Loucy (cell line): Measurements from ENCODE around the gene ZNF524.

Source experiments
- H2AFZ ChIP-seq: fragments of 200-600 bp; sonication (generic); 2 replicates; pipeline ENCODE4 v1.6.0; 2016; ENCODE audit warnings: antibody characterized with exemption, mild to moderate bottlenecking, low read length, moderate library complexity
- H3F3A ChIP-seq: fragments of 200-600 bp; 2 replicates; pipeline ENCODE4 v1.6.0; 2016; ENCODE audit warnings: antibody characterized with exemption, low read depth, mild to moderate bottlenecking
- H3K27me3 ChIP-seq: fragments of 200-600 bp; sonication (generic); 2 replicates; pipeline ENCODE4 v1.6.1; 2014; ENCODE audit warnings: low read length, mild to moderate bottlenecking; ENCODE audit not compliant: insufficient read depth, poor library complexity, severe bottlenecking
- H3K36me3 ChIP-seq: fragments of 200-600 bp; sonication (generic); 2 replicates; pipeline ENCODE4 v1.6.1; 2016; ENCODE audit warnings: low read length; ENCODE audit not compliant: insufficient read depth
- H3K4me1 ChIP-seq: fragments of 200-600 bp; sonication (generic); 2 replicates; pipeline ENCODE4 v1.5.1; 2014; ENCODE audit warnings: low read length, mild to moderate bottlenecking; ENCODE audit not compliant: insufficient read depth, poor library complexity, severe bottlenecking
- H3K4me2 ChIP-seq: fragments of 200-600 bp; sonication (generic); 2 replicates; pipeline ENCODE4 v1.6.0; 2014; ENCODE audit warnings: antibody characterized with exemption, low read length, low read depth, mild to moderate bottlenecking; ENCODE audit not compliant: poor library complexity, severe bottlenecking
- H3K4me3 ChIP-seq: fragments of 200-600 bp; sonication (generic); 2 replicates; pipeline ENCODE4 v1.5.1; 2014; ENCODE audit warnings: low read length, mild to moderate bottlenecking, mixed read lengths; ENCODE audit not compliant: poor library complexity, severe bottlenecking
- H3K79me2 ChIP-seq: fragments of 200-600 bp; sonication (generic); 2 replicates; pipeline ENCODE4 v1.6.1; 2014; ENCODE audit warnings: low read length; ENCODE audit not compliant: insufficient read depth
- H3K9ac ChIP-seq: fragments of 200-600 bp; sonication (generic); 2 replicates; pipeline ENCODE4 v1.6.0; 2014; ENCODE audit warnings: mild to moderate bottlenecking, low read depth, low read length, moderate library complexity; ENCODE audit not compliant: poor library complexity, severe bottlenecking
- H3K9me2 ChIP-seq: fragments of 200-600 bp; sonication (generic); replicated peaks from 2 replicates; pipeline ENCODE4 v1.6.1; 2016; ENCODE audit warnings: low read depth, low read length, mixed read lengths
- H3K9me3 ChIP-seq: fragments of 200-600 bp; sonication (generic); 2 replicates; pipeline ENCODE4 v1.6.1; 2014; ENCODE audit warnings: mild to moderate bottlenecking, antibody characterized with exemption, low read length, low read depth; ENCODE audit not compliant: insufficient read depth
- H4K20me1 ChIP-seq: fragments of 200-600 bp; sonication (generic); 2 replicates; pipeline ENCODE4 v1.6.0; 2014; ENCODE audit warnings: antibody characterized with exemption, low read length, mild to moderate bottlenecking; ENCODE audit not compliant: insufficient read depth, poor library complexity, severe bottlenecking
- CTCF ChIP-seq: fragments of 200-600 bp; sonication (generic); conservative IDR thresholded peaks from 2 replicates; pipeline ENCODE4 v1.5.1; 2014; ENCODE audit warnings: mild to moderate bottlenecking, antibody characterized with exemption, low read length
- EZH2phosphoT487 ChIP-seq: fragments of 200-600 bp; IDR thresholded peaks from 2 replicates; pipeline ENCODE4 v1.6.1; 2018; ENCODE audit warnings: antibody characterized with exemption, mild to moderate bottlenecking, moderate library complexity, borderline replicate concordance

The ZNF524 gene

DNA sequence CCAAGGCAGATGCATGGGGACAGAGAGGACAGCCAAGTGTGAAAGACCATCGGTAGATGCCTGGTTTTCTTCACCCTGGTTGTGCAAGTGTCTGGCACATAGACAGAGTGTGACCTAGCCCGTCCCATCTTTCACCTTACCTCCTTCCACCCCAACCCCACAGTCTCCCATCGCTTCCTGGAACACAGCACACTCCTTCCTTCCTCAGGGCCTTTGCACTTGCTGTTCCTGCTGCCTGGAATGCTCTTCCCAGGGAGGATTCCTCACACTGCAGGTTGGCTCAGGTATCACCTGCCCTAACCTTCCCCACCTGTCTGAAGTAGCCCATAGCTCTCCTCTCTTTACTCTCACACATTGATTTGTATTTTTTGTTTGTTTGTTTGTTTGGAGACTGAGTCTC lies 3.8 kb upstream of the ZNF524 start:
- H3K9ac ChIP-seq, result no peak overlapping the region
- no peaks in the 10 kb centered on the region for H3K36me3 ChIP-seq
- TF ChIP-seq CTCF (no peak), EZH2phosphoT487 (no peak)
- H2AFZ ChIP-seq, result no peak overlapping the region
- H3K79me2 ChIP-seq, result peaks cover 15% of the 10 kb centered on the region
- H3K27me3 ChIP-seq, result no peaks in the 10 kb centered on the region
- H3K4me3 ChIP-seq, result no peak overlapping the region
- no peak overlapping the region for H3K4me2 ChIP-seq
- H3K4me1 ChIP-seq, result peaks cover 16% of the 10 kb centered on the region
- peaks cover 6% of the 10 kb centered on the region for H4K20me1 ChIP-seq
- no peaks in the 10 kb centered on the region for H3K9me3 ChIP-seq
- no peaks in the 10 kb centered on the region for H3K9me2 ChIP-seq
- no peaks in the 10 kb centered on the region for H3F3A ChIP-seq

DNA sequence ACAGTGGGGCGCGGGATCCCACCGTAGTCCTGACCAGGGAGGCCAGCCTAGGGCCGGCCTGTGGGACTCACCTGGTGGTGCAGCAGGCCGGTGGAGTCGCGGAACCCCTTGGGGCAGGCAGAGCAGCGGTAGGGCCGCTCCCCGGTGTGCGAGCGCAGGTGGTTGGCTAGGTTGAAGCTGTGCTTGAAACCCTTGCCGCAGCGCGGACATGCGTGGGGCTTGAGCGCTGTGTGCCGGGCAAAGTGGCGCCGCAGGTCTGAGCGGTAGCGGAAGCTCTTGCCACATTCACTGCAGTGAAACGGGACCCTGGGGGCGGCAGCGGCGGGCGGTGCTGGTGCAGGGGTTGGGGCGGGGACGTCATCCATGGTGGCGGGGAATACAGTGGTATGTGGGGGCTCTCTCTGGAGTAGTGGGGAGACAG lies 2.6 kb upstream of the ZNF524 start:
- Histone ChIP-seq H3K27me3 (no peaks in the 10 kb centered on the region), H3K4me3 (no peak overlapping the region), H3K4me1 (peaks cover 23% of the 10 kb centered on the region), H3K9ac (no peak overlapping the region), H3K79me2 (peaks cover 26% of the 10 kb centered on the region), H3K9me2 (no peaks in the 10 kb centered on the region), H3K9me3 (no peaks in the 10 kb centered on the region), H3F3A (no peaks in the 10 kb centered on the region), H3K36me3 (no peaks in the 10 kb centered on the region), H4K20me1 (peaks cover 6% of the 10 kb centered on the region), H2AFZ (no peak overlapping the region), H3K4me2 (no peak overlapping the region)
- TF ChIP-seq CTCF (no peak), EZH2phosphoT487 (no peak)

DNA sequence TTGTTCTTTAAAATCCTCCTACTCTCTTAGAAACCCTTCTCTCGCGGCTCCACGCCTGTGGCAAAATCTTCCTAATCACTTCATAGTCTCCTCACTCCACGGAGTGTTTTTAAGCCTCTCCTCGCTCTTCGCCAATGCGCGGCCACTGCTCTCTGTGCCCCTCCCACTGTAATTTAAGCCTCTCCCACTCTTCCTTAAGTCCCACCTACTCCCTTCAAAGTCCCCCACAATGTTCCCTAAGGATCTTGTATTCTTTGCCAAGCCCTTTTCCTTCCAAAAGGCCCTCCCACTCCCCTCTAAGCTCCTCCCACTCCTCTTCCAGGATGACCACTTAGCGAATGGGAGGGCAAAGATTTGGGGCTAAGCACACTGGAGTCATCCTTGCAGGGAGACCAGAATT lies 2.1 kb upstream of the ZNF524 start:
- H3K4me2 ChIP-seq, result peak overlapping the region; percentile 80
- peaks cover 26% of the 10 kb centered on the region for H3K79me2 ChIP-seq
- peak overlapping the region; percentile 74 for H3K4me3 ChIP-seq
- H3K4me1 ChIP-seq, result peaks cover 23% of the 10 kb centered on the region
- H2AFZ ChIP-seq, result no peak overlapping the region
- peak overlapping the region; percentile 55 for H3K9ac ChIP-seq
- TF ChIP-seq EZH2phosphoT487 (no peak), CTCF (no peak)
- H3K9me2 ChIP-seq, result no peaks in the 10 kb centered on the region
- no peaks in the 10 kb centered on the region for H3F3A ChIP-seq
- no peaks in the 10 kb centered on the region for H3K36me3 ChIP-seq
- H3K9me3 ChIP-seq, result no peaks in the 10 kb centered on the region
- H3K27me3 ChIP-seq, result no peaks in the 10 kb centered on the region
- H4K20me1 ChIP-seq, result peaks cover 6% of the 10 kb centered on the region
